Retina (tissue), 1 donor: ENCODE measurements around the gene TMEM150B.
A peak's percentile ranks its signal among the peaks of the same experiment; 100 is the strongest.

ENCODE experiments used
- DNase-seq: peaks from one replicate; pipeline ENCODE4 v3.0.0-alpha.2; 2016

Gene TMEM150B

DNA sequence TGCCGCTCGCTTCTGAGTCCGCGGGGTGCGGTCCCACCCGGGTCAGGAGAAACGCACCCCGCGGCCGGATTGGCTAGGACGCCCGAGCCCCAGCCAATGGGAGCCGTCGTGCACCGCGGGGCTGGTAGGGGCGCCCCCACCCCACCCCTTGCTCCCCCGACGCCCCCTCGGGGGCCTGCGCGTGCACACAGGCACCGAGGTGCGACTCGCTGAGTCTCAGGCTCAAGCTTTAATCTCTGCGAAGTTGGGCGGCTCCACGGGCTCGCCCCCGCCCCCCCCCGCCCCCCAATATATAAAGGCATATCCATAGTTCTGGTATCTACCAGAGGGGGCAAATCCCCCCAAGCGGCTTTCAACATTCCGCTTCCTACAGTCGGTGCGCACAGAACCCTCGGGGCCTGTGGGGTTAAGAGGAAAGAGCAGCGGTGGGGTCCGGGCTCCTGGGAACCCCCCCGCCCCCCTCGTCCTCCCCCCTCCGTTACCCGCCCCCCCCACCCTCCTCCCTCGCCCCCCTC, 29.6 kb upstream of the TMEM150B start, which contains the start of gene COX6B2:
Gene COX6B2 (minus strand): TSS at position 22 of the 515 bp plus-strand sequence. CDS start 198 bp downstream, outside the sequence.
- no peak for DNase-seq

- peak; percentile 76 for DNase-seq
These were observed 28.9 kb upstream of the TMEM150B start for GRCh38 chr19:55353803-55354697.

GRCh38 chr19:55353356-55353802, 28.2 kb upstream of the TMEM150B start:
- no peak for DNase-seq

DNA sequence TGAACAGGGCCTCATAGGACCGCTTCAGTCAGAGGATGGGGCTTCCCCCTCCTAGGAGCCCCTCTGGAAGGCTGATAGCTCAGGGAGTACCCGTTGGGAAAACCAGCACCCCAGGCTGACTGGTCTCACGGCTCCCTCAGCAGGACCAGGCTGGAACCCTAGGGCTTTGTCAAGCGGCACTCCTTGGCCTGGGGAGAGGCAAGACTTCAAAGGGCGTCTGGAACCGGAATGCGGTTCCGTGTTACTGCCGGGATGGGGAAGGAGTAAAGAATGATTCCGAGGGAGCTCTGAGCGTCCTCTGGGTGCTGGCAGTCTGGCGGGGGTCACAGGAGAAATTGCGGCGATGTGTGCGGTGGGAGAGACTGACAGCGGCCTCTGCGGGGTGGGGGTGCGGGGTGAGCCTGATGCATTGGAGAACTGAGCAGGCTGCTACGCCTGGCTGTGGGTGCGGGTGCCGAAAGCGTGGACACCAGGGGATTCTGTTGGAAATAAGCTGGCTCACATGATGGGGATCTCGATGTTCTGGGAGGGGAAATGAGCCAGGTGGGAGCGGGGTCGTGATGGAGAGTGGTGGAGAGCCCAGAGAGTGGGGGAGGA, 27.5 kb upstream of the TMEM150B start:
- DNase-seq = no peak

DNA sequence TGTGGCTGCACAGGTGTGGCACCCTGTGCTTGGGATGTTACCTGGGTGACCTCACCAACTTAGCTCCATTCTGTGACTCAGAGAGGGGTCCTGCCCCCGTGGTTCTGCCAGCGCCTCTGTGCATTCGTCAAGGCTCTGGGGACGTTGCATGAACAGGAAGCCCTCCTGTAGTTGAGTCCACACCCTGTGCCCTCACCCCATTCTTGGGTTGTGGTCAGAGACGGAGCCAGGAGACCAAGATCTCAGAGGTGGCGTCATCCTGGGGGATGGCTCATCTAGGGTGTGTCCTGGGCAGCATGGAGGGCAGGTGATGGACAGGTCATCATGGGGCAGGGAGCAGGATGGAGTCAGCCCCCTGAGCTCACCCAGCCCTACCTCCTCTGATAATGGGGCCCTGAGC, 26.9 kb upstream of the TMEM150B start:
- no peak for DNase-seq

GRCh38 chr19:55350620-55351315, 25.6 kb upstream of the TMEM150B start:
- no peak for DNase-seq

DNA sequence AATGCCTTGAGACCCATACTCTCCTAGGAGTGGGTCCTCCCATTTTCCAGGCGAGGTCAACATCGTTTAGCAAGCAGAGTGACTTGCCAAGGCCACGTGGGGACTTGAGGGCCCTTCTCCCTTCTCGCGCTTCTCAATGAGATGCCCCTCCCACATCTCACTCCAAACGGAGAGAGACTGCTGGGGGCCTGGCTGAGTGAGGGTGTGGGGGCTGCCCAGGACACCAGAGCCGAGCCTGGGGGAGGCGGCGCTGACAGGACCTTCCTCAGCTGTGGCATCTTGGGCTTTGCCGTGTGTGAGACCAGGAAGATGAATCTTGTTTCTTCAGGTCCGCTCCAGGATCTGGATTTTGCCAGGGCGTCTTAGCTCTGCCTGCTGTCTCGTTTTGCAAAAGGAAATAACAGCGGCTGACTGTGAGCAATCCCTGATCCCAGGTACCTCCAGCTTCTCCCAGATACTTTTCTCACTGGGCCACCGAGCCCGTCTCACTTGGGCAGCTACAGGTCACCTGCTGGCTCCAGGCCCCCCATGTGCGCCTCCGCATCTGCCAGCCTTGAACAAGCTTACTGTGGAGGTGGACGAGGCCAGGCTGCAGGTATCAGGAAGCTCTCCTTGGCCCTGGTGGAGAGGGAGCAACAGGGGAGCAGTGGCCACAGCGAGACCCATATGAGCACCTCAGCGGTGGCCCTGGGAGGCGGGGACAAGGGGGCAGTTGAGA, 23.3 kb upstream of the TMEM150B start:
- DNase-seq = peak; percentile 47

GRCh38 chr19:55347442-55348009, 22.4 kb upstream of the TMEM150B start:
- no peak for DNase-seq

DNA sequence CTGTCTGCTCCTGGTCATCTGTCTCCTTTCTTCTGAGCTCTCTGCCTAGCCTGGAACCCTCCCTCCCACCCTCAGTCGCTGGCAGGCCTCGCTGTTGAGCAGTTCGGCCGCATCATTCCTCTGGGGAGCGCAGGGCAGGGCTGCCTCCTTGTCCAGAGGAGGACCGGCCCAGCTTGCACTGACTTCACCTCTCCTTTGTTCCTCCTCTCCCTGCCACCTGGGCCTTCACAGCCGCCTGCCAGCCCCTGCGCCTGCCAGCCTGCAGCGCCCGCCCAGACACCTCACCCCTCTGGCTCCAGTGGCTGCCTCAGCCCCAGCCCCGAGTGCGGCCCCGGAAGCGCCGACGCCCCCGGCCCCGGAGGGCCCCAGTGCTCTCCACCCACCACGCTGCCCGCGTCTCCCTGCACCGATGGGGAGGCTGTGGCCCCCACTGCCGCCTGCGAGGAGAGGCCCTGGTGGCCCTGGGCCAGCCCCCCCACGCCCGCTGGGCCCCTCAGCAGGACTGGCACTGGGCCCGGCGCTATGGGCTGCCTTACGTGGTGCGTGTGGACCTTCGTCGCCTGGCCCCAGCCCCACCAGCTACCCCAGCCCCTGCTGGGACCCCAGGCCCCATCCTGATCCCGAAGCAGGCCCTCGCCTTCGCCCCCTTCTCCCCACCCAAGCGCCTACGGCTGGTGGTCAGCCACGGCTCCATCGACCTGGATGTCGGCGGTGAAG, 21.7 kb upstream of the TMEM150B start:
- DNase-seq = no peak

DNA sequence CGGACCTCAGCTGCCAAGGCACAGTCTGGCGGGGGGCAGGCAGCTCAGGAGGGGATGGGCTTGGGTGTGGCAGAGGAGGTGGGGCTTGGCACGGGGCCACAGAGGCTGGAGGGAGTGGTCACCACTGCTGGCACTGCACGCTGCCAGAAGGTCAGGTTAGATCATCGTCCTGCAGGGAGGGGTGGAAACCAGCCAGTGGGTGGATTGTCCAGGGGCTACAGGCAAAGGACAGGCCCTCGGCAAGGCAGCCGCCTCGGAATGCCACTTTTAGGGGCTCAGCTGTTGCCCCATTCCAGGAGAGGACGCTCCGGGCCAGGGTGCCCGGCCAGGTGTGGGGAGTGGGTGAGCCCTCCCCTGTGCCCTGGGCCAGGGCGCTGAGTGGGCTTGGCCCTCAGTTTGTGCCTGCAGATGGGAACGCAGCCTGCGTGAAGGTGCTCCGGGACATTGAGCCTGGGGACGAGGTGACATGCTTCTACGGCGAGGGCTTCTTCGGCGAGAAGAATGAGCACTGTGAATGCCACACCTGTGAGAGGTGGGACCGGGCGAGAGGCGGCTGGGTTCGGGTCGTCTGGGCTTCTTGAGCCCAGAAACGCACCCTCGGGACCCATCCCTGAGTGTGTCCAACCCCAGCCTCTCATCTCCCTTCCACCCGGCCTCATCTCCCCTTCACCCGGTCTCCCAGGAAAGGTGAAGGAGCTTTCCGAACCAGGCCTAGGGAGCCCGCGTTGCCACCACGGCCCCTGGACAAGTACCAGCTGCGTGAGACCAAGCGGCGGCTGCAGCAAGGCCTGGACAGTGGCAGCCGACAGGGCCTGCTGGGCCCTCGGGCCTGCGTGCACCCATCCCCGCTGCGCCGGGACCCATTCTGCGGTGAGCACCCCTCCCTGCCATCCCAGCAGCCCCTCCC, 20.9 kb upstream of the TMEM150B start:
- no peak for DNase-seq

DNA sequence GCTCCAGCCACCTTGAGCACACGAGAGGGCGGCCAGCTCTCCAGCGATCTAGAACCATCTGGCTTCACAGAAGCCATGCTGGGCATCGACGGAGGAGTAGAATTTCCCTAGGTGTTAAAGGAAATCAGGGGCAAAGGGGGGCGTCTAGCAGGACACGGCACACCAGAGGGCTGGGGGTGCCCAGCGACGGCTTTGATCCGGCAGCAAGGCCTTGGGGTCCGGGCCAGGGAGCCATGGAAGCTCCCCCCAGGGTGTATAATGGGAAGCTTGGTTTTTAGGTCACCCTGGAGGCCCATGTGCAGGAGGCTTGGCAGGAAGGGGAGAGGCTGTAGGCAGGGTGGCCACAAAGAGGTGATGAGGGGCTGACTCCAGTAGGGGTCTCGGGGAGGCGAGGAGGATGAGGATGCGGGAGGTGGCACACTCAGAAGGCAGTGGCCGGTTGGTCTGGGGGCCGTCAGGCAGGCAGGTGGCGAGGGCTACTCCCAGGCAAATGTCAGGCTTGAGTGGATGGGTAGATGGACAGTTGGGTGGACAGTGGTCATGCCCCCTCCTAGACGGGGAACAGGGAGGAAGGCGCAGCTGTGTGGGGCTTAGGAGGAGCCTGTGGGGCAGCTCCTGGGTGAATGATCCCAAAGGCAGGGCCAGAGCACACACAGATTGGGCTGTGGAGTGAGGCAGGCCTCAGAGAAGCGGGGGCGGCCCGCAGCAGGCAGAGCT, 20.1 kb upstream of the TMEM150B start:
- no peak for DNase-seq

DNA sequence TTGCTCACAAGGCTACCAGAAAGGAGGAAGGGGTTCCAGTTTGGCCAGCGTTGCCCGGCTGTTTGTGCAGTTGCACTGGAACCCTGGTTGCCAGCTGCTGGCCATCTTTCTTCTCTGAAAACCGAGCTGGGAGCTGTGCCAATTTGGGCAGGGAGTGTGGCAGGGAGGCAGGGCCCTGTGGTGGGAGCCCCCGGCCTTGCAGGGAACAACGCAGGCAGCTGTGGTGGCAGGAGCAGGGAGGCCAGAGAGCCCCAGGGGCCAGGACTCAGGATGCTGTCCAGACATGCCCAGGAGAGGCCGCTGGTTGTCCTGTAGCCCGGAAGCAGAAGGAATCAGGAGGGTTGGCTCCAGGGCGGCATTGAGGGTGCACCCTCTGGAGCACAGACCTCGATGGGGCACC, 19.3 kb upstream of the TMEM150B start:
- DNase-seq = no peak

GRCh38 chr19:55341595-55342531, 16.7 kb upstream of the TMEM150B start:
- DNase-seq = no peak

DNA sequence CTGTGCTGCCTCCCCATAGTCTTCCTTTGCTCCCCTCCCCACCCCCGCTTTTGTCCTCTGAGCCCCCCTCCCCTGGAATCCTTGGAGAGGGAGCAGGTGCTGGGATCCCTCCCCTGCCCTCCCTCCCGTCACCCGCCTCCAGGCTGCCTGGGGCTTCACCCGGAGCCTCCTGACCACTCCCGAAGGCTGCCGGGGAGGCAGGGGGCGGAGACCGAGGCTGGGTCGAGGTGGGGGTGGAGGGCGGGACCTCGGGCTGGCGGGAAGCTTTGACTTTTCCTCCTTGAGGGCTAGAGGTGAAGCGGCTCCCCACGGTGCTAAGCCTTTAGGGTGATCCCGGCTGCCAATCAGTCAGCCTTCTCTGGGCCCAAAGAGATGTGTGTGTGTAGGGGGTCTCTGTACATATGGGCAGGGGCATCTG, 16.0 kb upstream of the TMEM150B start:
- DNase-seq = no peak

DNA sequence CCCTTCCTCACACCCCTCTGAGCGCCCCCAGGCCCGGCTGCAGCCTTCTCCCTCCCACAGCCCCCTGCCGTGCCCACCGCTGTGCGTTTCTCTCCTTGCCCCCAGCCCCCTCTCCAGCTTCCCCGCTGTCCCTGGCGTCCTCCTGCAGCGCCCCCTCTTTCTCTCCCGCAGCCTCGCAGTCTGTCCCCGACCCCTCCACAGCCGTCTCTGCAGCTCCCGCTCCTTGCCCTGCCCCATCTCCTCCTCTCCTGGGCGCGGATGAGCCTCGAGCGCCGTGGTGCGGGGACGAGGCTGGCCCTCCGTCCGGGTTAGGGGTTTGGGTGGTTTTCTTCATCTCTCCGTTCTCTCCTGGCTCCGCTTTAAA, 15.6 kb upstream of the TMEM150B start:
- DNase-seq = peak; percentile 55

GRCh38 chr19:55339889-55340783, 15.0 kb upstream of the TMEM150B start:
- DNase-seq = peak; percentile 51

- DNase-seq = peak; percentile 100
These were observed 14.2 kb upstream of the TMEM150B start, which contains the start of gene KMT5C for GRCh38 chr19:55339105-55339888. KMT5C (plus strand) TSS chr19:55339876; CDS start chr19:55341937, 2,061 bp downstream.
